WTC11 (cell line): ENCODE results near the gene MX1. TPM values are rescaled to one million over a fixed set of nuclear protein-coding genes. Genes with fewer than 3 reads are reported as not detected.

Source experiments
- ATAC-seq: fragments of 200-7000 bp; cut with Tn5 transposase; 2 replicates; pipeline ENCODE4 v1.10.0; 2021; ENCODE audit warnings: mild to moderate bottlenecking, moderate library complexity
- CTCF ChIA-PET: fragments of 300-600 bp; sonication (Branson Sonifier 250); formaldehyde crosslinking; loops from one replicate; lab custom pipeline; 2021; ENCODE audit warnings: antibody characterized with exemption; lab: Charles Lee
- POLR2A ChIA-PET: fragments of 350-600 bp; sonication (Branson Sonifier 250); formaldehyde crosslinking; loops from one replicate; lab custom pipeline; 2021; ENCODE audit warnings: antibody characterized with exemption; lab: Charles Lee
- DNase-seq: peaks from one replicate; pipeline ENCODE4 v3.0.0; 2021; ENCODE audit warnings: low spot score
- H3K27ac Mint-ChIP-seq: 2 replicates; pipeline ENCODE4 v1.8.0; 2021; ENCODE audit warnings: mixed read lengths
- H3K27me3 Mint-ChIP-seq: 2 replicates; pipeline ENCODE4 v1.8.0; 2021; ENCODE audit warnings: low read depth, mild to moderate bottlenecking, moderate library complexity, mixed read lengths
- H3K36me3 Mint-ChIP-seq: 2 replicates; pipeline ENCODE4 v1.8.0; 2021; ENCODE audit warnings: mixed read lengths
- H3K4me1 Mint-ChIP-seq: 2 replicates; pipeline ENCODE4 v1.8.0; 2022; ENCODE audit warnings: mixed read lengths
- H3K4me3 Mint-ChIP-seq: 2 replicates; pipeline ENCODE4 v1.8.0; 2021; ENCODE audit warnings: mild to moderate bottlenecking, moderate library complexity, mixed read lengths
- H3K9me3 Mint-ChIP-seq: 2 replicates; pipeline ENCODE4 v1.8.0; 2021; ENCODE audit warnings: mixed read lengths
- AR ChIP-seq: fragments of 250-450 bp; sonication (Bioruptor Pico); IDR thresholded peaks from 2 replicates; pipeline ENCODE4 v1.9.0; 2021; ENCODE audit warnings: mild to moderate bottlenecking
- ATF1 ChIP-seq: sonication (generic); formaldehyde crosslinking; IDR thresholded peaks from 2 replicates; pipeline ENCODE4 v1.8.1; 2023; ENCODE audit warnings: mild to moderate bottlenecking, moderate library complexity, missing genetic modification reagents
- CDX4 ChIP-seq: fragments of 250-450 bp; sonication (Bioruptor Pico); IDR thresholded peaks from 2 replicates; pipeline ENCODE4 v1.9.0; 2021; ENCODE audit warnings: moderate library complexity, mild to moderate bottlenecking, inconsistent platforms, borderline replicate concordance
- E2F5 ChIP-seq: sonication (generic); formaldehyde crosslinking; IDR thresholded peaks from 2 replicates; pipeline ENCODE4 v1.8.1; 2022; ENCODE audit warnings: mild to moderate bottlenecking, moderate library complexity, missing genetic modification reagents
- ERG ChIP-seq: fragments of 250-450 bp; sonication (Bioruptor Pico); IDR thresholded peaks from 2 replicates; pipeline ENCODE4 v1.8.0; 2021; ENCODE audit warnings: mild to moderate bottlenecking
- GABPB1 ChIP-seq: sonication (generic); formaldehyde crosslinking; IDR thresholded peaks from 2 replicates; pipeline ENCODE4 v1.8.1; 2023; ENCODE audit warnings: mild to moderate bottlenecking, missing genetic modification reagents
- IRF1 ChIP-seq: sonication (generic); formaldehyde crosslinking; IDR thresholded peaks from 2 replicates; pipeline ENCODE4 v1.8.0; 2023; ENCODE audit warnings: missing genetic modification reagents
- IRF2 ChIP-seq: sonication (generic); formaldehyde crosslinking; IDR thresholded peaks from 2 replicates; pipeline ENCODE4 v1.8.0; 2022; ENCODE audit warnings: low read depth, missing genetic modification reagents, borderline replicate concordance
- JAZF1 ChIP-seq: fragments of 250-450 bp; sonication (Bioruptor Pico); IDR thresholded peaks from 2 replicates; pipeline ENCODE4 v1.9.0; 2021; ENCODE audit warnings: moderate library complexity, mild to moderate bottlenecking, inconsistent platforms
- NFATC4 ChIP-seq: fragments of 250-450 bp; sonication (Bioruptor Pico); IDR thresholded peaks from 2 replicates; pipeline ENCODE4 v1.9.0; 2021; ENCODE audit warnings: mild to moderate bottlenecking
- TCF7 ChIP-seq: sonication (generic); formaldehyde crosslinking; IDR thresholded peaks from 2 replicates; pipeline ENCODE4 v1.8.0; 2022; ENCODE audit warnings: mild to moderate bottlenecking, low read depth, missing genetic modification reagents, moderate library complexity
- ZBTB21 ChIP-seq: sonication (generic); formaldehyde crosslinking; IDR thresholded peaks from 2 replicates; pipeline ENCODE4 v1.8.1; 2023; ENCODE audit warnings: mild to moderate bottlenecking, missing genetic modification reagents, borderline replicate concordance
- ZBTB43 ChIP-seq: sonication (generic); formaldehyde crosslinking; IDR thresholded peaks from 2 replicates; pipeline ENCODE4 v1.8.1; 2023; ENCODE audit warnings: mild to moderate bottlenecking, missing genetic modification reagents
- ZNF532 ChIP-seq: fragments of 250-450 bp; sonication (Bioruptor Pico); IDR thresholded peaks from 2 replicates; pipeline ENCODE4 v1.9.0; 2021; ENCODE audit warnings: mild to moderate bottlenecking, borderline replicate concordance
- ZNF671 ChIP-seq: fragments of 250-450 bp; sonication (Bioruptor Pico); IDR thresholded peaks from 2 replicates; pipeline ENCODE4 v1.8.0; 2021; ENCODE audit warnings: mild to moderate bottlenecking
- ZSCAN18 ChIP-seq: fragments of 250-450 bp; sonication (Bioruptor Pico); IDR thresholded peaks from 2 replicates; pipeline ENCODE4 v2.1.2; 2022; ENCODE audit warnings: mild to moderate bottlenecking, moderate library complexity
- total RNA-seq: library from RNA; stranded (reverse); gene quantifications from 3 replicates; pipeline ENCODE4 v1.2.3, GENCODE V29; 2021

The MX1 gene
- total RNA-seq, 1 experiment from 2014 or later: 3.6 TPM

GRCh38 chr21:41481191-41481590, 55.2 kb downstream of the MX1 start:
- Mint-ChIP-seq H3K36me3 (no peaks in the 10 kb centered on the region), H3K9me3 (no peaks in the 10 kb centered on the region), H3K27ac (no peak overlapping the region), H3K27me3 (no peaks in the 10 kb centered on the region), H3K4me3 (no peak overlapping the region), H3K4me1 (peaks cover 46% of the 10 kb centered on the region)
- TF ChIP-seq TCF7 (no peak), ERG (CRISPR knock-in tag) (no peak)
- ATAC-seq: no peak
- POLR2A ChIA-PET: no interaction called here
- CTCF ChIA-PET: interaction anchor here (0.9 kb wide), 1 partner anchor 112 kb away, joined by 3 read pairs; no protein-coding TSS in a partner anchor
- no peak for DNase-seq

- ATAC-seq (no peak), DNase-seq (no peak)
- no peaks in the 10 kb centered on the region for H3K9me3 Mint-ChIP-seq
- CTCF ChIA-PET: interaction anchor here (1.0 kb wide), 1 partner anchor 113 kb away, joined by 3 read pairs; no protein-coding TSS in a partner anchor
- no peak overlapping the region for H3K4me3 Mint-ChIP-seq
- peak overlapping the region; percentile 35; the same call in 1 of the 2 replicates for H3K27ac Mint-ChIP-seq
- peaks cover 44% of the 10 kb centered on the region for H3K4me1 Mint-ChIP-seq
- H3K36me3 Mint-ChIP-seq: no peaks in the 10 kb centered on the region; the same call in 1 of the 2 replicates
- TF ChIP-seq CDX4: no peak
- no peak for TF ChIP-seq E2F5 (CRISPR knock-in tag)
- TF ChIP-seq ATF1 (CRISPR knock-in tag): no peak
- TF ChIP-seq JAZF1 (CRISPR knock-in tag): no peak
- TF ChIP-seq AR (CRISPR knock-in tag): no peak
- no peak for TF ChIP-seq ZBTB21 (CRISPR knock-in tag)
- no peak for TF ChIP-seq IRF2 (CRISPR knock-in tag)
- TF ChIP-seq GABPB1 (CRISPR knock-in tag): no peak
- no peak for TF ChIP-seq IRF1 (CRISPR knock-in tag)
- H3K27me3 Mint-ChIP-seq: no peaks in the 10 kb centered on the region
- POLR2A ChIA-PET: no interaction called here
These were observed 56.3 kb downstream of the MX1 start for GRCh38 chr21:41482301-41482700.

- no peak for DNase-seq
- POLR2A ChIA-PET: no interaction called here
- Mint-ChIP-seq H3K4me1 (peaks cover 37% of the 10 kb centered on the region), H3K27me3 (no peaks in the 10 kb centered on the region), H3K4me3 (no peak overlapping the region), H3K27ac (peak overlapping the region; percentile 35; the same call in 1 of the 2 replicates), H3K36me3 (no peaks in the 10 kb centered on the region; the same call in 1 of the 2 replicates), H3K9me3 (no peaks in the 10 kb centered on the region)
- no peak for ATAC-seq
- CTCF ChIA-PET: interaction anchor here (0.6 to 1.0 kb wide), 4 partner anchors 23 to 826 kb away, joined by 3 to 5 read pairs (median 3); no protein-coding TSS in a partner anchor
- no peak for TF ChIP-seq ZNF532 (CRISPR knock-in tag)
- no peak for TF ChIP-seq ZSCAN18 (CRISPR knock-in tag)
- no peak for TF ChIP-seq NFATC4
- TF ChIP-seq ZBTB43 (CRISPR knock-in tag): no peak
- TF ChIP-seq ZNF671: no peak
These were observed 56.9 kb downstream of the MX1 start for GRCh38 chr21:41482980-41483379.
